Fibroblast of mammary gland (primary cell): Measurements from ENCODE around the gene DCUN1D2.
A peak's percentile ranks its signal among the peaks of the same experiment; 100 is the strongest.

ENCODE experiments used
- DNase-seq: peaks from one replicate; pipeline ENCODE4 v3.0.0-alpha.2; 2010; ENCODE audit warnings: low read depth
- H3K4me3 ChIP-seq: 2 replicates; pipeline ENCODE4 v1.5.1; 2011; ENCODE audit warnings: low read depth, mild to moderate bottlenecking, low read length, moderate library complexity; ENCODE audit not compliant: control insufficient read depth
- CTCF ChIP-seq: conservative IDR thresholded peaks from 2 replicates; pipeline ENCODE4 v1.5.1; 2011; ENCODE audit warnings: low read depth, low read length, inconsistent platforms; ENCODE audit not compliant: control insufficient read depth, insufficient read depth

Gene DCUN1D2

GRCh38 chr13:113408562-113408961, 81.9 kb downstream of the DCUN1D2 start:
- TF ChIP-seq CTCF = no peak
- DNase-seq = no peak
- H3K4me3 ChIP-seq = no peak overlapping the region

GRCh38 chr13:113407531-113408393, 82.7 kb downstream of the DCUN1D2 start:
- TF ChIP-seq CTCF = no peak
- DNase-seq = peak; percentile 30
- no peak overlapping the region for H3K4me3 ChIP-seq

GRCh38 chr13:113407103-113407530, 83.4 kb downstream of the DCUN1D2 start:
- no peak overlapping the region for H3K4me3 ChIP-seq
- no peak for DNase-seq
- no peak for TF ChIP-seq CTCF

GRCh38 chr13:113406321-113407102, 84.0 kb downstream of the DCUN1D2 start:
- no peak for TF ChIP-seq CTCF
- no peak for DNase-seq
- no peak overlapping the region for H3K4me3 ChIP-seq
